ENCODE measurements around the gene DMWD. TPM values are rescaled to one million over a fixed set of nuclear protein-coding genes. Genes with fewer than 3 reads are reported as not detected.

Gene DMWD
- total RNA-seq, 1 donor from 2014 or later: 77.3 TPM

GRCh38 chr19:45821103-45821521 lies 28.5 kb upstream of the DMWD start:
- TF ChIP-seq CTCF (IDR thresholded peaks at IDR 0.05): no peak
- H3K27me3 Mint-ChIP-seq: no peaks in the 10 kb centered on the region
- H3K36me3 Mint-ChIP-seq (ENCODE audit: low read depth): peaks cover 63% of the 10 kb centered on the region
- ChIA-PET CTCF (no interaction called here), POLR2A (no interaction called here)
- H3K4me1 Mint-ChIP-seq: peaks cover 9% of the 10 kb centered on the region
- H3K9me3 Mint-ChIP-seq: no peaks in the 10 kb centered on the region
- H3K27ac Mint-ChIP-seq: peak overlapping the region; percentile 31
- intact Hi-C loops (cut with micrococcal nuclease): no loop called here
- DNase-seq (no peak), ATAC-seq (ENCODE audit: low read depth) (no peak)
- no peak overlapping the region for H3K4me3 Mint-ChIP-seq

GRCh38 chr19:45820413-45821102 lies 27.9 kb upstream of the DMWD start:
- Mint-ChIP-seq H3K4me1 (peaks cover 9% of the 10 kb centered on the region), H3K9me3 (no peaks in the 10 kb centered on the region), H3K4me3 (no peak overlapping the region), H3K36me3 (ENCODE audit: low read depth) (peaks cover 58% of the 10 kb centered on the region), H3K27me3 (no peaks in the 10 kb centered on the region), H3K27ac (no peak overlapping the region)
- TF ChIP-seq CTCF (IDR thresholded peaks at IDR 0.05): no peak
- intact Hi-C loops (cut with micrococcal nuclease): no loop called here
- no peak for ATAC-seq (ENCODE audit: low read depth)
- DNase-seq: no peak
- ChIA-PET POLR2A (no interaction called here), CTCF (no interaction called here)

DNA sequence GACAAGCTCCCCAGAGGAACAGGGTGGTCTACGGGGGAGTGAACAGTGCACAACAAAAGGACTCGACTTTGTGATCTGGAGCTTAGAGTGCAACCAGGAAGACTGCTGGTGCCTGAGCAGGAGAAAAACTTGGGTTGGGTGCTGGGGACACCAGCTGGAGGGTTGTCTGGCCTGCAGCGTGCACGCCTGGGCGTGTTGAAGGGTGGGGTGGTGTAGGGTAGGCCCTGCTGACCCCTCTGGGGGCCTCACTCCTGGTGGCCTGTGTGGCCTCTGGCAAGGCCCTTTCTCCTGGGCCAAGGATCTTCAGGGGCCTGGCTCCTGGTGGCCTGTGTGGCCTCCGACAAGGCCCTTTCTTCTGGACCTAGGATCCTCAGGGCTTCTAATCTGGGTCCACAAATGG lies 27.1 kb upstream of the DMWD start:
- ChIA-PET POLR2A (interaction anchor here (0.6 kb wide), 1 partner anchor 646 kb away, joined by 8 read pairs; no protein-coding TSS in a partner anchor), CTCF (no interaction called here)
- no peaks in the 10 kb centered on the region for H3K27me3 Mint-ChIP-seq
- no peak for ATAC-seq (ENCODE audit: low read depth)
- peaks cover 51% of the 10 kb centered on the region for H3K36me3 Mint-ChIP-seq (ENCODE audit: low read depth)
- no peak overlapping the region for H3K27ac Mint-ChIP-seq
- no peak overlapping the region for H3K4me3 Mint-ChIP-seq
- TF ChIP-seq CTCF (IDR thresholded peaks at IDR 0.05): no peak
- DNase-seq: no peak
- intact Hi-C loops (cut with micrococcal nuclease): loop anchor here (5.0 kb wide), 2 partner anchors 368 to 448 kb away; no protein-coding TSS in a partner anchor
- H3K4me1 Mint-ChIP-seq: peaks cover 9% of the 10 kb centered on the region
- no peaks in the 10 kb centered on the region for H3K9me3 Mint-ChIP-seq

GRCh38 chr19:45817725-45818301 lies 25.2 kb upstream of the DMWD start:
- Mint-ChIP-seq H3K9me3 (no peaks in the 10 kb centered on the region), H3K4me3 (no peak overlapping the region), H3K4me1 (peaks cover 9% of the 10 kb centered on the region), H3K27ac (no peak overlapping the region), H3K36me3 (ENCODE audit: low read depth) (peaks cover 33% of the 10 kb centered on the region), H3K27me3 (no peaks in the 10 kb centered on the region)
- ATAC-seq (ENCODE audit: low read depth) (no peak), DNase-seq (no peak)
- POLR2A ChIA-PET: interaction anchor here (1.9 kb wide), 1 partner anchor 68 kb away, joined by 7 read pairs; the partner anchor contains the start of gene IRF2BP1
- CTCF ChIA-PET: interaction anchor here (1.2 to 2.2 kb wide), 4 partner anchors 18 to 67 kb away, joined by 3 to 9 read pairs (median 4); no protein-coding TSS in a partner anchor
- intact Hi-C loops (cut with micrococcal nuclease): loop anchor here (1.0 to 5.0 kb wide), 7 partner anchors 44 to 449 kb away; no protein-coding TSS in a partner anchor
- TF ChIP-seq CTCF (IDR thresholded peaks at IDR 0.05): no peak

All from activated B cell treated with CpG ODN at 0.5 μM for 24 hours (primary cell).